ENCODE measurements around the gene OXNAD1.

DNA sequence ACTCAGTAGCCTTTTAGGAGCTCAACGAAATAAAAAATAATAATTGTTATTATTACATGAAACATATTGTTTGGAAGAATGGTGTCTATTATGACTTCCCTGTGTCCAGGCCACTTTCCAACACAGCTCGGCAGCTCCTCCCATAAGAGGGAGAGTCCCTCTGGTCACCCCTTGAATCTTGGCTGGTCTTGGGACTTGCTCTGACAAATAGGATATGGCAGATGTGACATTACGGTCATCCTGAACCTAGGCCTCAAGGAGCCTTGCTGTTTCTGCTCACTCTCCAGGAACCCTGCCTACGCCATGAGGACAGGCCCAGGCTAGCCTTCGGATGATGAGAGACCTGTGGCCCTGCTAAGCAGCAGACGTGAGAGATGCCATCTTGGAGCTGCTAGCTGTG lies 71.8 kb downstream of the OXNAD1 start:
- TF ChIP-seq POLR2AphosphoS5 (IDR thresholded peaks at IDR 0.05) (no peak), POLR2A (IDR thresholded peaks at IDR 0.05) (no peak)
- TF ChIP-seq, protein P1, sequence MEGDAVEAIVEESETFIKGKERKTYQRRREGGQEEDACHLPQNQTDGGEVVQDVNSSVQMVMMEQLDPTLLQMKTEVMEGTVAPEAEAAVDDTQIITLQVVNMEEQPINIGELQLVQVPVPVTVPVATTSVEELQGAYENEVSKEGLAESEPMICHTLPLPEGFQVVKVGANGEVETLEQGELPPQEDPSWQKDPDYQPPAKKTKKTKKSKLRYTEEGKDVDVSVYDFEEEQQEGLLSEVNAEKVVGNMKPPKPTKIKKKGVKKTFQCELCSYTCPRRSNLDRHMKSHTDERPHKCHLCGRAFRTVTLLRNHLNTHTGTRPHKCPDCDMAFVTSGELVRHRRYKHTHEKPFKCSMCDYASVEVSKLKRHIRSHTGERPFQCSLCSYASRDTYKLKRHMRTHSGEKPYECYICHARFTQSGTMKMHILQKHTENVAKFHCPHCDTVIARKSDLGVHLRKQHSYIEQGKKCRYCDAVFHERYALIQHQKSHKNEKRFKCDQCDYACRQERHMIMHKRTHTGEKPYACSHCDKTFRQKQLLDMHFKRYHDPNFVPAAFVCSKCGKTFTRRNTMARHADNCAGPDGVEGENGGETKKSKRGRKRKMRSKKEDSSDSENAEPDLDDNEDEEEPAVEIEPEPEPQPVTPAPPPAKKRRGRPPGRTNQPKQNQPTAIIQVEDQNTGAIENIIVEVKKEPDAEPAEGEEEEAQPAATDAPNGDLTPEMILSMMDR (IDR thresholded peaks at IDR 0.05) = no peak
